Inflammatory macrophage (primary cell): Measurements from ENCODE around the gene CADM4.

Source experiments
- DNase-seq, 2 donors: peaks; one replicate each; pipeline ENCODE4 v3.0.0-alpha.2; 2020 to 2022

Gene CADM4

GRCh38 chr19:43578787-43579186, 60.9 kb downstream of the CADM4 start:
- no peak for DNase-seq

GRCh38 chr19:43575955-43576878, 63.4 kb downstream of the CADM4 start:
- DNase-seq = no peak

GRCh38 chr19:43575156-43575950, 64.3 kb downstream of the CADM4 start, which contains the start of the genes PINLYP and XRCC1:
Gene PINLYP, plus strand, starts transcription at chr19:43575801. Its CDS starts 1,391 bp downstream, at chr19:43577192.
Gene XRCC1, minus strand, starts transcription at chr19:43575527. Its CDS starts 69 bp downstream, at chr19:43575458.
- peak; percentile 99 for DNase-seq

GRCh38 chr19:43574424-43575155, 65.1 kb downstream of the CADM4 start:
- no peak for DNase-seq
